Activated T-helper 1 cell treated with Interleukin-2 at 50 U/mL for 16 hours (primary cell): ENCODE data around the gene ARL2.
"Not testable (repeated sequence)": the region's sequence is repeated elsewhere in the genome, so short reads cannot be mapped to it uniquely, and the experiment has no call there.

ENCODE experiments used
- DNase-seq: peaks from one replicate; pipeline ENCODE4 v3.0.0-alpha.2; 2020; ENCODE audit warnings: low read depth

Gene ARL2

GRCh38 chr11:65013888-65014725 lies at the start of gene ARL2:
Gene ARL2 (plus strand): TSS chr11:65014160. CDS start chr11:65014208, 48 bp downstream.
- DNase-seq, result peak; percentile 76

DNA sequence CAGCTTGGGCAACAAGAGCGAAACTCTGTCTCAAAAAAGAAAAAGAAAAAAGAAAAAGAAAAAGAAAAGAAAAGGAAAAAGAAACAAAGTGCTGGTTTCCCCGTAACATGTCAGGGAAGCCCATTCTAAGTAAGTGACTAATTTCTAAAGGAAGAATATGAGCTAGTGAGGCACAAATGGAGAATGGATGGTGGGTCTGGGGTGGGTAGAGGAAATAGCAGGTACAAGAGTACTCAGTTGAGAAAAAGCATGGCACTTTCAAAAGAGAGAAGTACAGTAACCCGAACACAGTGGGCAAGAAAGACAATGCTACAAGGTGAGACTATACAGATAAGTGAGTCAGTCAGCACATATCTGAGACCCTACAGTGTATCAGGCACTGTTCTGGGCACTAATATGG lies 46.6 kb upstream of the ARL2 start:
- no peak for DNase-seq

GRCh38 chr11:64969209-64969608 lies 44.8 kb upstream of the ARL2 start:
- DNase-seq, result no peak

DNA sequence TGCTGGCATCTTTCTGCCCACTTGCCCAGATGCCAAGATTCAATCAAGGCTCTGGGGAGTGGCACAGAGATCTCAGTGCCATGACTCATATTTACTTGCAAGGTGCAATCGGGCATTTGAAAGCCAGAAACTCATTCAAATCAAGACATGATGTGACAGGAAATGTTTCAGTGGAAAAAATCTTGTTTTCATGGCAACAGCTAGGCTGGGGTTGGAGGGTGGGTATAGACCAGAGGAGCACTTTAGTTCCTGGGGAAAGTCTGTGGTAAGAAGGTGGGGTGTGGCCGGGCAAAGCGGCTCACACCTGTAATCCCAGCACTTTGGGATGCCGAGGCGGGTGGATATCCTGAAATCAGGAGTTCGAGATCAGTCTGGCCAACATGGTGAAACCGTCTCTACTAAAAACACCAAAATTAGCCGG lies 43.2 kb upstream of the ARL2 start:
- DNase-seq, result no peak

- DNase-seq, result peak; percentile 84
These were observed 42.3 kb upstream of the ARL2 start, which contains the start of gene MAJIN for GRCh38 chr11:64971421-64972233. Gene MAJIN (minus strand): TSS chr11:64972108. CDS start chr11:64959405, 12,703 bp downstream.

DNA sequence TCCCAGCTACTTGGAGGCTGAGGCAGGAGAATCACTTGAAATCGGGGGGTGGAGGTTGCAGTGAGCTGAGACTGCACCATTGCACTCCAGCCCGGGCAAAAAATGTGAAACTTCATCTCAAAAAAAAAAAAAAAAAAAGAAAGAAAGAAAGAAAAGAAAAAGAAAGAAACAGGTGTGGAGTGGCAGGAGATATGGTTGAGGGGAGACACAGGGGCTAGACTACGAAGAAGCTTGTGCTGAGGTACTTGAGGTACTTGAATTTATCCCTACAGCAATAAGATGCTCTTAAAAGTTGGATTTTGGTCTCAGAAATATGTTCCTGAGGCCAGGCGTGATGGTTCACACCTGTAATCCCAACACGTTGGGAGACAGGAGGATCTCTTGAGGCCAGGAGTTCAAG lies 39.8 kb upstream of the ARL2 start:
- no peak for DNase-seq

DNA sequence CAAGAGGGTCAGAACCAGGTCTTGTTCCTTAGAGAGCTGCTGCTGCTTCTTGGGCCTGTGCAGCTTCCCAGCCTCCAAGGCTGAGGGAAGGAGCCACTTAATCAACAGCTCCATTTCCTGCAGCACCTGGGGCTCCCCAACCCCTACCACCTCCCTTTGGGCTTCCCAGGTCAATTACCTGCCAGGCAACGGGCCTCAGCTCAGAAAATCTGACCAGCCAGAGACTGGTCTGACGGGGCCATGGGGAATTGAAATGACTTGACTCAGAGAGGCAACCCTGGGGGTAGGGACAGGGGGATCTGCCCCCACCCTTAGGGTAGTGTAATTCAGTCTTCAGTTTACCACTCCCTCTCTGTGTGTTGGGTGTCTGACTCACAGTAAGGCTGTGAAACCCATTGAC lies 37.3 kb upstream of the ARL2 start:
- no peak for DNase-seq

GRCh38 chr11:64983339-64983738 lies 30.6 kb upstream of the ARL2 start:
- DNase-seq, result not testable (repeated sequence)

GRCh38 chr11:64987998-64988854 lies 25.7 kb upstream of the ARL2 start:
- DNase-seq, result no peak

- DNase-seq, result no peak
These were observed 24.5 kb upstream of the ARL2 start for GRCh38 chr11:64989416-64989815.

DNA sequence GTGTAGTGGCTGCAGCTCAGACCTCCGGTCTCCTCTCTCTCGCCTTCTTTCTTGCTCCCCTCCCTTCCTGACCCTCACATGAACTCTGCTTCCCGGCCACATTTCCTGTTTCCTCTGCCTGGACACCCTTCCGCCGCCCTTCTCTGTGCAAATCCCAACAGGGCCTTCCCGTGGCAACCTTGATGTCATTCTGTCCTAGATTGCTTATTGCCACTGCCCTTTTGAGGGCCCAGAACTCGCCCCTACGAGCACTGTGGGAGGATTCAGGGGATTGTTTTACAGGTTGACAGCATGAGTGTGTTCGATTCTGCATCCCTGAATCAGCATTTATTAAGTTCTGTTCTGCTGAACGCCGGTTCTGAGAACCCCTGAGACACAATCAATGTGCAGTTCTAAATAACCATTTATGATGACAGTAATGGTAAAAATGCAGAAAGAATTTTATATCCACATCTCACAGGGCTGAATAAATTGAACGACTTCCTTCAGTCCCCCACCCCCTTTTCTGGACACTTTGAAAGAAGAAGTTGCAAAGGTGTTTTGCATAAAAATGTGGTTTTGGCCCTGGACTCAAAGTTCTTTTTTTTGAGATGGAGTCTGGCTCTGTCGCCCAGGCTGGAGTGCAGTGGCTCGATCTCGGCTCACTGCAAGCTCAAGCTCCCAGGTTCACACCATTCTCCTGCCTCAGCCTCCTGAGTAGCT lies 23.6 kb upstream of the ARL2 start:
- no peak for DNase-seq

- no peak for DNase-seq
These were observed 19.6 kb upstream of the ARL2 start for GRCh38 chr11:64994318-64994717.

DNA sequence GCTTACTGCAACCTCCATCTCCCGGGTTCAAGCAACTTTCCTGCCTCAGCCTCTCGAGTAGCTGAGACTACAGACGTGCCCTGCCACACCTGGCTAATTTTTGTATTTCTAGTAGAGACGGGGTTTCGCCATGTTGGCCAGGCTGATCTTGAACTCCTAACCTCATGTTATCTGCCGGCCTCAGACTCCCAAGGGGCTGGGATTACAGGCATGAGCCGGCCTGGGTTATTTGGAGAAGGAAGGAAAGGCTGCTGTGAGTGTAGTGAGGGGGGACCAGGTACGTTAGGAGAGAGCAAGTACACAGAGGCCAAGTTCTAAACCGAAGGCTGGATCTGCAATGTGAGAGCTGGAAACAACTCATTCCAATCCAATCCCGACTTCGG lies 17.6 kb upstream of the ARL2 start:
- DNase-seq, result no peak

GRCh38 chr11:64996710-64997380 lies 17.1 kb upstream of the ARL2 start, which contains the start of gene BATF2:
Gene BATF2 (minus strand): TSS chr11:64996971. CDS start chr11:64996914, 57 bp downstream.
- DNase-seq, result no peak

DNA sequence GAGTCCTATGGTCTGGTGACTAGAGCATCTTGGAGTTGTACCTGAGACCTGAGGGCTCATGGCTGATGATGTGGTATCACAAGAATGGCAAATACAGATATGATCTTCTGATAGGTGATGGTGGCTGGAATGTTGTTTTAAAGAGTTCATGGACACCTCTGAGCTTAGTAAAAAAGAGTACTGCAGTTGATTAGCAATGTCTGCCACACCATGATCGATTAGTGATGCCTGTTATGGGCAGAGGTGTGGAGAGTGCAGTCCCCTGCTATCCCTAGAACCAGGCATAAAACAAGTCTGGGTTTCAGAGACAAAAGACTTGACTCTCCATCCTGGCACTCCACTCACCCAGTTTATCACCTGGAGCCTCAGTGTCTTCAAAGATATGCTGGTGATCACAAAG lies 15.8 kb upstream of the ARL2 start:
- DNase-seq, result no peak

DNA sequence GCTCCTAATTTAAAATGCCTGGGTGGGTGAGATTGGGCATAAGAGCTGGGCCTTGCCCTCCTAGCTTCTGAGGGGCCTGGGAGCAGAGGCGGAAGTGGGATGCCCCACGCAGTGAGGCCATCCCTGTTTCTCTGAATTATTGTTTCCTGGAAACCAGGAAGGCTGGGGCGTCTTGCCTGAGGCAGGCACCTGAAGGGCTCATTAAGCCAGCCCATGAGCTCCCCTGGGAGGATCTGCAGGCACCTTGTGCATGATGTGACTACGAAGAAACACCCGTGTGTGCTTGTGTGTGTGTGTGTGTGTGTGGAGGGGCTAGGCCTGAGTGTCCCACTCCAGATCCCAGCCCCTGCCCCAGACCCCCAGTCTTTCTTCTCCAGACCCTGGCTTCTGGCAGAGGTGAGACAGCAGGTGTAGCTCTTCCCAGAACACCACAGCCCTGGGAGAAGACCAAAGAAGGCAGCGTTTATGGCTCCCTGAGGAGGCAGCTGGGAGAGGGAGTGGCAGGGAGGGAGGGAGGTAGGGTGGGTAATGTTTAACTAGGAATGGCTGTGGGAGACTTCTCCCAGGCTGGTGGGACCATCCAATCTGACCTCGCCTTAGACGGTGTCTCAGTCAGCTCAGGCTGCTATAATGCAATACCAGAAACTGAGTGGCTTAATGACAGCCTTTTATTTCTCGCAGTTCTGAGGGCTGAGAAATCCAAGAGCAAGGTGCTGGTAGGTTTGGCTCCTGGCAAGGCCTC lies 15.1 kb upstream of the ARL2 start:
- no peak for DNase-seq

GRCh38 chr11:64999478-64999877 lies 14.5 kb upstream of the ARL2 start:
- DNase-seq, result no peak

GRCh38 chr11:65002706-65003105 lies 11.3 kb upstream of the ARL2 start:
- DNase-seq, result no peak

DNA sequence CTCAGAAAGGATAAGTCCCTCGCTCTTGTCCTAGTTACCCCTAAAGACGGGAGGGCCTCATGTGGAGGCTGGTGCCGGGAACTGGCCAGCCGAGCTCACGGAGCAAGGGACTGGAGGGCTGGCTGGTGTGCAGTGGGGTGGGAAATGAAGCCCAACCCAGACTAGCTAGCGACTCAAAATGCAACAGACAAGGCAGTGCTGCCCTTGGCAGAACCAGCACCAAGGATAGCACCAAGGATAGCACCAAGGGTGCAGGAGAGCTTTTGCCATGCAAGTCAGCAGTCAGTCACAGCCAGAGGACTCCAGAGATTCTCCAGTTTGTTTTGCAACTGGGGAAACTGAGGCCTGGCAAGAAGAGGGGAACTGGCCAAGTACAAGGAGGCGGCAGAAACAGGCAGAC lies 10.7 kb upstream of the ARL2 start:
- no peak for DNase-seq

DNA sequence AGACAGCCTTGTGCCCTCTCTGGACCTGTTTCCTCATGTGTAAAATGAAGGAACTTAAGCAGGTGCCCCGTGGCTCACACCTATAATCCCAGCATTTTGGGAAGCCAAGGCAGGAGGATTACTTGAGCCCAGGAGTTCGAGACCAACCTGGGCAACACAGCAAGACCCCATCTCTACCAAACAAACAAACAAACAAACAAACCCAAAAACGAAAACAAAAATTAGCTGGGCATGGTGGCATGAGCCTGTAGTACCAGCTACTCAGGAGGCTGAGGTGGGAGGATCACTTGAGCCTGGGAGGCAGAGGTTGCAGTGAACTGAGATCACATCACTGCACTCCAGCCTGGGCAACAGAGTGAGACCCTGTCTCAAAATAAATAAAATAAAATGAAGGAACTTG lies 10.0 kb upstream of the ARL2 start:
- DNase-seq, result not testable (repeated sequence)
